Left kidney (tissue), 2 donors: ENCODE data around the gene MTIF2. TPM values are rescaled to one million over a fixed set of nuclear protein-coding genes. Genes with fewer than 3 reads are reported as not detected.
"Not testable (repeated sequence)": the region's sequence is repeated elsewhere in the genome, so short reads cannot be mapped to it uniquely, and the experiment has no call there.

Experiments
- DNase-seq: peaks from one replicate; pipeline ENCODE4 v3.0.0-alpha.2; 2013
- polyA plus RNA-seq: library from polyadenylated mRNA; unstranded; fragments of 120-200 nt; gene quantifications from one replicate; pipeline ENCODE4 v1.2.1, GENCODE V29; 2013; ENCODE audit not compliant: insufficient read length

The MTIF2 gene
- polyA plus RNA-seq, 1 donor, result 51.7 TPM

DNA sequence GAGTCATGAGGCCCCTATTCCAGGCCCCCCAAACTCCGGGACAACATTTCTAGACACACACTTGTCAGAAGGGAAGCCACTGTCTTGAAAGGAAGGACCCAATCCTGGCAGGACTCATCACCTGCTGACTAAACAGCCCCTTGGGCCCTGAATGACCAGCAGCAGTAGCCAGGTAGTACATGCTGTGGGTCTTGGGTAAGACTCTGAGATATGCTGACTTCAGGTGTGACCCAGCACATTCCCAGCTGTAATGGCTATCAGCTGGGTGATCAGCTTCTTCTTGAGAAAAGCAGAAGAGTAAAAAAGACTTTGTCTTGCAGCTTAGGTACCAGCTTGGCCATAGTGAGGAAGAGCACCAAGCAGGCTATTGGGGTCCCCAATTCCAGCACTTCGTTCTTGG is 72.5 kb downstream of the MTIF2 start:
- no peak for DNase-seq

DNA sequence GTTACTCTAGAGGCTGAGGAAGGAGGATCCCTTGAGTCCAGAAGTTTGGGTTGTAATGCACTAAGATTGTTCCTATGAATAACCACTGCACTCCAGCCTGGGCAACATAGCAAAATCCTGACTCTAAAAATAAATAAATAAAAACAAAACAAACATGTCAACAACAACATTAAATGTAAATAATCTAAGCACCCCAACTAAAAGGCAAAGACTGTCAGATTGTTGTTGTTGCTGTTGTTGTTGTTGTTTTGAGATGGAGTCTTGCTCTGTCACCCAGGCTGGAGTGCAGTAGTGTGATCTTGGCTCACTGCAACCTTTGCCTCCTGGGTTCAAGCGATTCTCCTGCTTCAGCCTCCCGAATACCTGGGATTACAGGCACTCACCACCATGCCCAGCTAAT is 77.1 kb downstream of the MTIF2 start:
- DNase-seq, result not testable (repeated sequence)

DNA sequence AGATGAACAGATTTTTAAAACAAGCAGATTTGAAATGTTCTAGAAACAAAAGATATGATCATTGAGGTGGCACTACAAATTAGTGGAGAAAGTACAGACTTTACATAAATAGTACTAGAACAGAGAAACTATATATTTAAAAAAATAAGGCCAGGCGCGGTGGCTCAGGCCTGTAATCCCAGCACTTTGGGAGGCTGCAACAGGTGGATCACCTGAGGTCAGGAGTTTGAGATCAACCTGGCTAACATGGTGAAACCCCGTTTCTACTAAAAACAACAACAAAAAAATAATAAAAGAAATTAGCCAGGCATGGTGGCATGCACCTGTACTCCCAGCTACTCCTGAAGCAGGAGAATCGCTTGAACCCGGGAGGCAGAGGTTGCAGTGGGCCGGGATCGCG is 82.2 kb downstream of the MTIF2 start:
- not testable (repeated sequence) for DNase-seq

Other genes starting within 250 kb of the MTIF2 start
- 374 TPM for gene RTN4, start 218.8 kb downstream of the MTIF2 start, polyA plus RNA-seq
- 36.7 TPM for gene CLHC1, start 36.9 kb downstream of the MTIF2 start, polyA plus RNA-seq
- 1,779 TPM for gene RPS27A, start 36.5 kb downstream of the MTIF2 start, polyA plus RNA-seq
- gene CCDC88A, start 150.6 kb upstream of the MTIF2 start, polyA plus RNA-seq, result 95.7 TPM